SK-N-SH treated with all-trans-retinoic acid at 6 μM for 48 hours (cell line): ENCODE measurements around the gene PIPOX.

Experiments used
- ESRRG ChIP-seq: fragments of 250-450 bp; sonication (Bioruptor Pico); IDR thresholded peaks from 2 replicates; pipeline ENCODE4 v1.6.1; 2021; ENCODE audit warnings: mild to moderate bottlenecking
- PPARA ChIP-seq: fragments of 250-450 bp; sonication (Bioruptor Pico); IDR thresholded peaks from 2 replicates; pipeline ENCODE4 v1.5.0; 2020; ENCODE audit warnings: mild to moderate bottlenecking, borderline replicate concordance
- TOX ChIP-seq: fragments of 250-450 bp; sonication (Bioruptor Pico); IDR thresholded peaks from 2 replicates; pipeline ENCODE4 v1.8.0; 2021; ENCODE audit warnings: mild to moderate bottlenecking, moderate library complexity, borderline replicate concordance
- ZFP3 ChIP-seq: fragments of 250-450 bp; sonication (Bioruptor Pico); IDR thresholded peaks from 2 replicates; pipeline ENCODE4 v1.5.0; 2020; ENCODE audit warnings: mild to moderate bottlenecking, moderate library complexity
- ZNF565 ChIP-seq: fragments of 450-650 bp; formaldehyde crosslinking; conservative IDR thresholded peaks from 2 replicates; pipeline ENCODE4 v1.5.0; 2020; ENCODE audit warnings: low read depth, mild to moderate bottlenecking, moderate library complexity
- ZNF70 ChIP-seq: fragments of 450-650 bp; formaldehyde crosslinking; IDR thresholded peaks from 2 replicates; pipeline ENCODE4 v1.5.0; 2020; ENCODE audit warnings: mild to moderate bottlenecking, moderate library complexity
- TF ChIP-seq, protein P1 (sequence below): fragments of 250-450 bp; sonication (Bioruptor Pico); IDR thresholded peaks from 2 replicates; pipeline ENCODE4 v1.5.1; 2020; ENCODE audit warnings: low read depth, mild to moderate bottlenecking, moderate library complexity
- TF ChIP-seq, protein P2 (sequence below): fragments of 250-450 bp; sonication (Bioruptor Pico); IDR thresholded peaks from 2 replicates; pipeline ENCODE4 v1.8.0; 2020; ENCODE audit warnings: mild to moderate bottlenecking, moderate library complexity, borderline replicate concordance
- TF ChIP-seq, protein P3 (sequence below): fragments of 250-450 bp; sonication (Bioruptor Pico); IDR thresholded peaks from 2 replicates; pipeline ENCODE4 v1.5.1; 2021; ENCODE audit warnings: mild to moderate bottlenecking, moderate library complexity

DNA sequence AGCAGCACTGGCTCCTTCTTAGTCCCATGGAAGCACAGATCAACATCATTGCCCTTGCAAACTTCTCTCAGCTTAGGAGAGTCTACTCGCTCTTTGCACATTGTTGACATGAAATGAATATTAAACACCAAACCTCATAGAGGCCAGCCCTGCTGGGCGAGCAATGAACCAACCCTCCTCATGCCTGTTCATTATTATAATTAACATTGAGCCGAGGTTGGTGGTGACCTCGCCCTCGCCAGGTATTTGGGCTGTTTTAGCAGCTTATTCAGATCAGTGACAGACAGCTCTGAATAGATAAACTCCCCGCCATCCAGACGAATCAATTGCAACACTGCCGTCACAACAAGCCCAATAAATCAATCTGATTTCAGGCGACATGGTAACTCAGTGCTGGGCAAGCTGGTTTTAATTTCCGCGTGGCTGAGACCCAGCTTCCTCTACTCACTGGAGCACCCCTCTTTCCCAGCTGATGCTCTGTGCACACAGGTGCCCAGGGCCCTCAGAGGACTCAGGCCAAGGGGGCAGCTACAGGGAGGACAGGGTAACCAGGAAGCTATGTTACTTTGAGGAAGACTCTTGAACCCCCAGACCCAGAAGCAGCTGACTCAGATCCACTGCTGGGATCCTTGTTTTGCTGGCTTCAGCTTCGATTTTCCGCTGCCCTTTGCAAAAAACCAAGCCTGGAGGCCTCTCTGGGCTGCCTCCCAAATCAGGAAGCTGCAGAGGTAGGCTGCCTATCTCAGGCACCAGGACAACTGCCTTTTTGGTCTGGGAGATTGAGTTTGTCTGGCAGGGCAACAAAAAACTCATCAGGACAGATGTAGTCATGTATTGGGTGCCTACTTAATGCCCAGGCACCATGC, 26.4 kb upstream of the PIPOX start:
- TF ChIP-seq ZFP3 (no peak), TOX (CRISPR knock-in tag) (no peak), ZNF70 (CRISPR knock-in tag) (no peak), PPARA (CRISPR knock-in tag) (no peak), ZNF565 (no peak), ESRRG (CRISPR knock-in tag) (no peak)
- TF ChIP-seq, protein P1, sequence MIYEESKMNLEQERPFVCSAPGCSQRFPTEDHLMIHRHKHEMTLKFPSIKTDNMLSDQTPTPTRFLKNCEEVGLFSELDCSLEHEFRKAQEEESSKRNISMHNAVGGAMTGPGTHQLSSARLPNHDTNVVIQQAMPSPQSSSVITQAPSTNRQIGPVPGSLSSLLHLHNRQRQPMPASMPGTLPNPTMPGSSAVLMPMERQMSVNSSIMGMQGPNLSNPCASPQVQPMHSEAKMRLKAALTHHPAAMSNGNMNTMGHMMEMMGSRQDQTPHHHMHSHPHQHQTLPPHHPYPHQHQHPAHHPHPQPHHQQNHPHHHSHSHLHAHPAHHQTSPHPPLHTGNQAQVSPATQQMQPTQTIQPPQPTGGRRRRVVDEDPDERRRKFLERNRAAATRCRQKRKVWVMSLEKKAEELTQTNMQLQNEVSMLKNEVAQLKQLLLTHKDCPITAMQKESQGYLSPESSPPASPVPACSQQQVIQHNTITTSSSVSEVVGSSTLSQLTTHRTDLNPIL (CRISPR knock-in tag): no peak
- TF ChIP-seq, protein P2, sequence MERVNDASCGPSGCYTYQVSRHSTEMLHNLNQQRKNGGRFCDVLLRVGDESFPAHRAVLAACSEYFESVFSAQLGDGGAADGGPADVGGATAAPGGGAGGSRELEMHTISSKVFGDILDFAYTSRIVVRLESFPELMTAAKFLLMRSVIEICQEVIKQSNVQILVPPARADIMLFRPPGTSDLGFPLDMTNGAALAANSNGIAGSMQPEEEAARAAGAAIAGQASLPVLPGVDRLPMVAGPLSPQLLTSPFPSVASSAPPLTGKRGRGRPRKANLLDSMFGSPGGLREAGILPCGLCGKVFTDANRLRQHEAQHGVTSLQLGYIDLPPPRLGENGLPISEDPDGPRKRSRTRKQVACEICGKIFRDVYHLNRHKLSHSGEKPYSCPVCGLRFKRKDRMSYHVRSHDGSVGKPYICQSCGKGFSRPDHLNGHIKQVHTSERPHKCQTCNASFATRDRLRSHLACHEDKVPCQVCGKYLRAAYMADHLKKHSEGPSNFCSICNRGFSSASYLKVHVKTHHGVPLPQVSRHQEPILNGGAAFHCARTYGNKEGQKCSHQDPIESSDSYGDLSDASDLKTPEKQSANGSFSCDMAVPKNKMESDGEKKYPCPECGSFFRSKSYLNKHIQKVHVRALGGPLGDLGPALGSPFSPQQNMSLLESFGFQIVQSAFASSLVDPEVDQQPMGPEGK (CRISPR knock-in tag): no peak
- TF ChIP-seq, protein P3, sequence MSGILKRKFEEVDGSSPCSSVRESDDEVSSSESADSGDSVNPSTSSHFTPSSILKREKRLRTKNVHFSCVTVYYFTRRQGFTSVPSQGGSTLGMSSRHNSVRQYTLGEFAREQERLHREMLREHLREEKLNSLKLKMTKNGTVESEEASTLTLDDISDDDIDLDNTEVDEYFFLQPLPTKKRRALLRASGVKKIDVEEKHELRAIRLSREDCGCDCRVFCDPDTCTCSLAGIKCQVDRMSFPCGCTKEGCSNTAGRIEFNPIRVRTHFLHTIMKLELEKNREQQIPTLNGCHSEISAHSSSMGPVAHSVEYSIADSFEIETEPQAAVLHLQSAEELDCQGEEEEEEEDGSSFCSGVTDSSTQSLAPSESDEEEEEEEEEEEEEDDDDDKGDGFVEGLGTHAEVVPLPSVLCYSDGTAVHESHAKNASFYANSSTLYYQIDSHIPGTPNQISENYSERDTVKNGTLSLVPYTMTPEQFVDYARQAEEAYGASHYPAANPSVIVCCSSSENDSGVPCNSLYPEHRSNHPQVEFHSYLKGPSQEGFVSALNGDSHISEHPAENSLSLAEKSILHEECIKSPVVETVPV (CRISPR knock-in tag): no peak
